HepG2 (cell line): ENCODE measurements around the gene WNK4. TPM values are rescaled to one million over a fixed set of nuclear protein-coding genes. Genes with fewer than 3 reads are reported as not detected.
A peak's percentile ranks its signal among the peaks of the same experiment; 100 is the strongest.

Experiments
- ARNTL ChIP-seq: sonication (generic); formaldehyde crosslinking; IDR thresholded peaks from 2 replicates; pipeline ENCODE4 v1.4.0; 2020; ENCODE audit warnings: mild to moderate bottlenecking, missing genetic modification reagents
- ATAD3A ChIP-seq: sonication (generic); formaldehyde crosslinking; IDR thresholded peaks from 2 replicates; pipeline ENCODE4 v1.4.0; 2020; ENCODE audit warnings: missing genetic modification reagents
- CEBPB ChIP-seq: IDR thresholded peaks from 2 replicates; pipeline ENCODE4 v1.6.1; 2011; ENCODE audit warnings: low read depth, low read length, improper control_type of control experiment, borderline replicate concordance
- FOXO1 ChIP-seq: sonication (generic); formaldehyde crosslinking; IDR thresholded peaks from 2 replicates; pipeline ENCODE4 v1.4.0; 2020; ENCODE audit warnings: missing genetic modification reagents
- HDAC6 ChIP-seq: fragments of 200-600 bp; sonication (generic); IDR thresholded peaks from 2 replicates; pipeline ENCODE4 v1.7.0; 2017; ENCODE audit warnings: mild to moderate bottlenecking, antibody characterized with exemption, low read length, low read depth
- MXD4 ChIP-seq: IDR thresholded peaks from 2 replicates; pipeline ENCODE4 v1.6.1; 2016; ENCODE audit warnings: mild to moderate bottlenecking, missing biosample characterization, missing genetic modification reagents
- TOPORS ChIP-seq: sonication (generic); formaldehyde crosslinking; IDR thresholded peaks from 2 replicates; pipeline ENCODE4 v1.8.0; 2023; ENCODE audit warnings: mild to moderate bottlenecking, missing genetic modification reagents
- ZC3H13 ChIP-seq: sonication (generic); formaldehyde crosslinking; IDR thresholded peaks from 2 replicates; pipeline ENCODE4 v1.8.1; 2023; ENCODE audit warnings: mild to moderate bottlenecking, missing genetic modification reagents, moderate library complexity
- ZNF431 ChIP-seq: sonication (generic); formaldehyde crosslinking; IDR thresholded peaks from 2 replicates; pipeline ENCODE4 v1.9.0; 2022; ENCODE audit warnings: missing genetic modification reagents, low read depth, mild to moderate bottlenecking, borderline replicate concordance
- ZNF605 ChIP-seq: sonication (generic); formaldehyde crosslinking; IDR thresholded peaks from 2 replicates; pipeline ENCODE4 v1.8.0; 2022; ENCODE audit warnings: mild to moderate bottlenecking, missing genetic modification reagents
- polyA plus RNA-seq, 8 experiments: library from polyadenylated mRNA; depleted of rRNA in 3 of 8; stranded (reverse) in 7 of 8; unstranded in 1 of 8; fragments of >200 nt; fragmentation: Illumina TruSeq in 4 of 8; extraction: Trizol in 4 of 8; gene quantifications; 2 replicates each; pipeline versions ENCODE4 v1.2.1 to v1.2.3, GENCODE V29; 2011 to 2016; ENCODE audit warnings: low read depth in 4 of 8, missing spikeins in 1 of 8, mixed read lengths in 1 of 8; ENCODE audit not compliant: insufficient read depth in 1 of 8
- total RNA-seq, 5 experiments: library from RNA; depleted of rRNA; stranded (reverse); fragments of >200 nt; fragmentation: Illumina TruSeq; extraction: Trizol; gene quantifications; 2 replicates each; pipeline ENCODE4 v1.2.3, GENCODE V29; 2016; ENCODE audit warnings: low read depth in 1 of 5
- TF ChIP-seq, protein P1 (sequence below): sonication (generic); formaldehyde crosslinking; IDR thresholded peaks from 2 replicates; pipeline ENCODE4 v1.4.0; 2020; ENCODE audit warnings: mild to moderate bottlenecking, missing genetic modification reagents
- TF ChIP-seq, protein P2 (sequence below): sonication (generic); formaldehyde crosslinking; IDR thresholded peaks from 2 replicates; pipeline ENCODE4 v1.9.0; 2021; ENCODE audit warnings: mild to moderate bottlenecking, missing genetic modification reagents
- TF ChIP-seq, protein P3 (sequence below), 2 experiments: sonication (generic) in 1 of 2; formaldehyde crosslinking in 1 of 2; IDR thresholded peaks; 2 replicates each; pipeline versions ENCODE4 v1.5.1 to v1.6.1; 2011 to 2020; ENCODE audit warnings: borderline replicate concordance in 1 of 2, low read depth in 1 of 2, low read length in 1 of 2, mild to moderate bottlenecking in 1 of 2, missing genetic modification reagents in 1 of 2, moderate library complexity in 1 of 2
- TF ChIP-seq, protein P4 (sequence below): sonication (generic); formaldehyde crosslinking; IDR thresholded peaks from 2 replicates; pipeline ENCODE4 v1.8.1; 2023; ENCODE audit warnings: missing genetic modification reagents, inconsistent platforms, borderline replicate concordance
- TF ChIP-seq, protein P5 (sequence below): sonication (generic); formaldehyde crosslinking; conservative IDR thresholded peaks from 2 replicates; pipeline ENCODE4 v1.4.0; 2020; ENCODE audit warnings: missing genetic modification reagents

Gene WNK4
- total and polyA plus RNA-seq, 2 of the 13 experiments (the other 11 are each of a cell fraction or from before 2014, with no cell fraction given) = 2.7 to 13.7 TPM

DNA sequence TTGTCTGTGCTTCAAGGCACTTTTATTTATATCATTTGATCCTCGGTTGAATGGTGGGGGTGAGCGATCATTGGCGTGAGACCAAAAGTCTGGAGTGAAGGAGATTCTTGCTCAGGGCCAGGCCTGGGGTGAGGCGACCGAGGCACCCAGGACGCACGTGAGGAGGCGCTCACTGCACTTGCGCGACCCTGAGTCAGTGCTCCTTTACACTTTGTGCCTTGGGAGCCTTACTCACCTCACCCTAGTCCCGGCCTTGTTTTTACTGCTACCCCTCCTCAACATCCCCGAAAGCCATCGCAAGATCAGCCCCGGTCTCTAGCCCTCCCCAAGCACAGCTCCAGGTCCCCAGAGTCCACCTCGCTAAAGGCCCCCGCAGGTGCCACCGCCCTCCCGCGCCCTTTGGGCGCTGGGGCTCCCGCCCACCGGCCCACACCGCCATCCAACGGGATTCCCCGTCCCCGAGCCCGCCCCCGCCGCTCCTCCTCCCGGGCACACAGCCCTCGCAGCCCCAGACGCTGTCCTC is 36.1 kb upstream of the WNK4 start (continued):
- TF ChIP-seq ZNF431 = no peak
- no peak for TF ChIP-seq ARNTL (CRISPR knock-in tag)
- TF ChIP-seq ZC3H13 = no peak
- TF ChIP-seq, protein P1, sequence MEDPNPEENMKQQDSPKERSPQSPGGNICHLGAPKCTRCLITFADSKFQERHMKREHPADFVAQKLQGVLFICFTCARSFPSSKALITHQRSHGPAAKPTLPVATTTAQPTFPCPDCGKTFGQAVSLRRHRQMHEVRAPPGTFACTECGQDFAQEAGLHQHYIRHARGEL = no peak
- TF ChIP-seq, protein P2, sequence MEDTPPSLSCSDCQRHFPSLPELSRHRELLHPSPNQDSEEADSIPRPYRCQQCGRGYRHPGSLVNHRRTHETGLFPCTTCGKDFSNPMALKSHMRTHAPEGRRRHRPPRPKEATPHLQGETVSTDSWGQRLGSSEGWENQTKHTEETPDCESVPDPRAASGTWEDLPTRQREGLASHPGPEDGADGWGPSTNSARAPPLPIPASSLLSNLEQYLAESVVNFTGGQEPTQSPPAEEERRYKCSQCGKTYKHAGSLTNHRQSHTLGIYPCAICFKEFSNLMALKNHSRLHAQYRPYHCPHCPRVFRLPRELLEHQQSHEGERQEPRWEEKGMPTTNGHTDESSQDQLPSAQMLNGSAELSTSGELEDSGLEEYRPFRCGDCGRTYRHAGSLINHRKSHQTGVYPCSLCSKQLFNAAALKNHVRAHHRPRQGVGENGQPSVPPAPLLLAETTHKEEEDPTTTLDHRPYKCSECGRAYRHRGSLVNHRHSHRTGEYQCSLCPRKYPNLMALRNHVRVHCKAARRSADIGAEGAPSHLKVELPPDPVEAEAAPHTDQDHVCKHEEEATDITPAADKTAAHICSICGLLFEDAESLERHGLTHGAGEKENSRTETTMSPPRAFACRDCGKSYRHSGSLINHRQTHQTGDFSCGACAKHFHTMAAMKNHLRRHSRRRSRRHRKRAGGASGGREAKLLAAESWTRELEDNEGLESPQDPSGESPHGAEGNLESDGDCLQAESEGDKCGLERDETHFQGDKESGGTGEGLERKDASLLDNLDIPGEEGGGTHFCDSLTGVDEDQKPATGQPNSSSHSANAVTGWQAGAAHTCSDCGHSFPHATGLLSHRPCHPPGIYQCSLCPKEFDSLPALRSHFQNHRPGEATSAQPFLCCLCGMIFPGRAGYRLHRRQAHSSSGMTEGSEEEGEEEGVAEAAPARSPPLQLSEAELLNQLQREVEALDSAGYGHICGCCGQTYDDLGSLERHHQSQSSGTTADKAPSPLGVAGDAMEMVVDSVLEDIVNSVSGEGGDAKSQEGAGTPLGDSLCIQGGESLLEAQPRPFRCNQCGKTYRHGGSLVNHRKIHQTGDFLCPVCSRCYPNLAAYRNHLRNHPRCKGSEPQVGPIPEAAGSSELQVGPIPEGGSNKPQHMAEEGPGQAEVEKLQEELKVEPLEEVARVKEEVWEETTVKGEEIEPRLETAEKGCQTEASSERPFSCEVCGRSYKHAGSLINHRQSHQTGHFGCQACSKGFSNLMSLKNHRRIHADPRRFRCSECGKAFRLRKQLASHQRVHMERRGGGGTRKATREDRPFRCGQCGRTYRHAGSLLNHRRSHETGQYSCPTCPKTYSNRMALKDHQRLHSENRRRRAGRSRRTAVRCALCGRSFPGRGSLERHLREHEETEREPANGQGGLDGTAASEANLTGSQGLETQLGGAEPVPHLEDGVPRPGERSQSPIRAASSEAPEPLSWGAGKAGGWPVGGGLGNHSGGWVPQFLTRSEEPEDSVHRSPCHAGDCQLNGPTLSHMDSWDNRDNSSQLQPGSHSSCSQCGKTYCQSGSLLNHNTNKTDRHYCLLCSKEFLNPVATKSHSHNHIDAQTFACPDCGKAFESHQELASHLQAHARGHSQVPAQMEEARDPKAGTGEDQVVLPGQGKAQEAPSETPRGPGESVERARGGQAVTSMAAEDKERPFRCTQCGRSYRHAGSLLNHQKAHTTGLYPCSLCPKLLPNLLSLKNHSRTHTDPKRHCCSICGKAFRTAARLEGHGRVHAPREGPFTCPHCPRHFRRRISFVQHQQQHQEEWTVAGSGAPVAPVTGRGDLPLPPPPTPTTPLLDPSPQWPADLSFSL (CRISPR knock-in tag) = 0 out of 2 replicates have a peak, but pooled peaks have one; percentile 22
- no peak for TF ChIP-seq HDAC6
- TF ChIP-seq, protein P3, sequence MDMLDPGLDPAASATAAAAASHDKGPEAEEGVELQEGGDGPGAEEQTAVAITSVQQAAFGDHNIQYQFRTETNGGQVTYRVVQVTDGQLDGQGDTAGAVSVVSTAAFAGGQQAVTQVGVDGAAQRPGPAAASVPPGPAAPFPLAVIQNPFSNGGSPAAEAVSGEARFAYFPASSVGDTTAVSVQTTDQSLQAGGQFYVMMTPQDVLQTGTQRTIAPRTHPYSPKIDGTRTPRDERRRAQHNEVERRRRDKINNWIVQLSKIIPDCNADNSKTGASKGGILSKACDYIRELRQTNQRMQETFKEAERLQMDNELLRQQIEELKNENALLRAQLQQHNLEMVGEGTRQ (IDR thresholded peaks at IDR 0.05; ENCODE audit: low read depth, low read length) = no peak
- TF ChIP-seq, protein P3 (CRISPR knock-in tag; IDR thresholded peaks at IDR 0.05; ENCODE audit: borderline replicate concordance) = no peak
- no peak for TF ChIP-seq ZNF605
- TF ChIP-seq, protein P4, sequence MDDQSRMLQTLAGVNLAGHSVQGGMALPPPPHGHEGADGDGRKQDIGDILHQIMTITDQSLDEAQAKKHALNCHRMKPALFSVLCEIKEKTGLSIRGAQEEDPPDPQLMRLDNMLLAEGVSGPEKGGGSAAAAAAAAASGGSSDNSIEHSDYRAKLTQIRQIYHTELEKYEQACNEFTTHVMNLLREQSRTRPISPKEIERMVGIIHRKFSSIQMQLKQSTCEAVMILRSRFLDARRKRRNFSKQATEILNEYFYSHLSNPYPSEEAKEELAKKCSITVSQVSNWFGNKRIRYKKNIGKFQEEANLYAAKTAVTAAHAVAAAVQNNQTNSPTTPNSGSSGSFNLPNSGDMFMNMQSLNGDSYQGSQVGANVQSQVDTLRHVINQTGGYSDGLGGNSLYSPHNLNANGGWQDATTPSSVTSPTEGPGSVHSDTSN (CRISPR knock-in tag) = peak; percentile 81; the same call in 1 of the 2 replicates
- no peak for TF ChIP-seq ATAD3A (CRISPR knock-in tag)
- TF ChIP-seq CEBPB = no peak
- TF ChIP-seq MXD4 = no peak
- no peak for TF ChIP-seq FOXO1 (CRISPR knock-in tag)
- TF ChIP-seq, protein P5, sequence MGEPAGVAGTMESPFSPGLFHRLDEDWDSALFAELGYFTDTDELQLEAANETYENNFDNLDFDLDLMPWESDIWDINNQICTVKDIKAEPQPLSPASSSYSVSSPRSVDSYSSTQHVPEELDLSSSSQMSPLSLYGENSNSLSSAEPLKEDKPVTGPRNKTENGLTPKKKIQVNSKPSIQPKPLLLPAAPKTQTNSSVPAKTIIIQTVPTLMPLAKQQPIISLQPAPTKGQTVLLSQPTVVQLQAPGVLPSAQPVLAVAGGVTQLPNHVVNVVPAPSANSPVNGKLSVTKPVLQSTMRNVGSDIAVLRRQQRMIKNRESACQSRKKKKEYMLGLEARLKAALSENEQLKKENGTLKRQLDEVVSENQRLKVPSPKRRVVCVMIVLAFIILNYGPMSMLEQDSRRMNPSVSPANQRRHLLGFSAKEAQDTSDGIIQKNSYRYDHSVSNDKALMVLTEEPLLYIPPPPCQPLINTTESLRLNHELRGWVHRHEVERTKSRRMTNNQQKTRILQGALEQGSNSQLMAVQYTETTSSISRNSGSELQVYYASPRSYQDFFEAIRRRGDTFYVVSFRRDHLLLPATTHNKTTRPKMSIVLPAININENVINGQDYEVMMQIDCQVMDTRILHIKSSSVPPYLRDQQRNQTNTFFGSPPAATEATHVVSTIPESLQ = 0 out of 2 replicates have a peak, but pooled peaks have one; percentile 14
- TF ChIP-seq TOPORS (CRISPR knock-in tag) = no peak; the same call in 1 of the 2 replicates
